Smooth muscle cell (in vitro differentiated cells): ENCODE measurements around the gene WASF2. TPM values are rescaled to one million over a fixed set of nuclear protein-coding genes. Genes with fewer than 3 reads are reported as not detected.

ENCODE experiments used
- DNase-seq: peaks from one replicate; lab custom pipeline; 2025; ENCODE audit not compliant: unreplicated experiment; lab: John Stamatoyannopoulos, UW
- H2AFZ ChIP-seq: fragments of 200-600 bp; sonication (generic); 2 replicates; pipeline ENCODE4 v1.6.0; 2016; ENCODE audit warnings: antibody characterized with exemption, low read depth, mild to moderate bottlenecking
- H3F3A ChIP-seq: fragments of 200-600 bp; sonication (generic); 2 replicates; pipeline ENCODE4 v1.6.0; 2017; ENCODE audit warnings: antibody characterized with exemption, low read depth
- H3K27ac ChIP-seq: fragments of 200-600 bp; sonication (generic); 2 replicates; pipeline ENCODE4 v1.5.1; 2016; ENCODE audit warnings: low read depth, mild to moderate bottlenecking
- H3K27me3 ChIP-seq: fragments of 200-600 bp; sonication (generic); 2 replicates; pipeline ENCODE4 v1.6.1; 2016; ENCODE audit warnings: low read depth, mild to moderate bottlenecking
- H3K36me3 ChIP-seq: fragments of 200-600 bp; sonication (generic); 2 replicates; pipeline ENCODE4 v1.5.1; 2016; ENCODE audit warnings: low read depth
- H3K4me1 ChIP-seq: fragments of 200-600 bp; sonication (generic); 2 replicates; pipeline ENCODE4 v1.5.1; 2016; ENCODE audit warnings: low read depth
- H3K4me2 ChIP-seq: fragments of 200-600 bp; sonication (generic); 2 replicates; pipeline ENCODE4 v1.6.0; 2016; ENCODE audit warnings: mild to moderate bottlenecking
- H3K4me3 ChIP-seq: fragments of 200-600 bp; sonication (generic); 2 replicates; pipeline ENCODE4 v1.5.1; 2016; ENCODE audit warnings: mild to moderate bottlenecking
- H3K79me2 ChIP-seq: fragments of 200-600 bp; sonication (generic); 2 replicates; pipeline ENCODE4 v1.6.0; 2016; ENCODE audit warnings: low read depth, mild to moderate bottlenecking
- H3K9ac ChIP-seq: fragments of 200-600 bp; sonication (generic); 2 replicates; pipeline ENCODE4 v1.6.0; 2016; ENCODE audit warnings: low read depth
- H3K9me3 ChIP-seq: fragments of 200-600 bp; sonication (generic); replicated peaks from 2 replicates; pipeline ENCODE4 v1.5.1; 2016; ENCODE audit warnings: low read depth
- H4K20me1 ChIP-seq: fragments of 200-600 bp; sonication (generic); 2 replicates; pipeline ENCODE4 v1.6.0; 2016; ENCODE audit warnings: low read depth
- CTCF ChIP-seq: fragments of 200-600 bp; sonication (generic); IDR thresholded peaks from 2 replicates; pipeline ENCODE4 v1.5.1; 2017; ENCODE audit warnings: borderline replicate concordance, mild to moderate bottlenecking, antibody characterized with exemption; ENCODE audit not compliant: insufficient read depth, poor library complexity, severe bottlenecking
- WGBS: methylation state at CpG from one replicate; pipeline ENCODE4 v1.1.7; 2016; ENCODE audit warnings: low lambda C conversion rate; 5-methylcytosine and 5-hydroxymethylcytosine counted together
- polyA plus RNA-seq: library from polyadenylated mRNA; unstranded; fragments of >200 nt; fragmentation: Nextera tagmentation; extraction: Ambion mirVana; gene quantifications from 2 replicates; pipeline ENCODE4 v1.2.1, GENCODE V29; 2016
- total RNA-seq: library from RNA; depleted of rRNA; stranded (reverse); fragments of >200 nt; gene quantifications from 2 replicates; pipeline ENCODE4 v1.2.3, GENCODE V29; 2014

The WASF2 gene
- total and polyA plus RNA-seq, 2 experiments from 2014 or later = 34.3 to 46.1 TPM

- no peak overlapping the region for H3K4me2 ChIP-seq
- peaks cover 8% of the 10 kb centered on the region for H3K79me2 ChIP-seq
- H2AFZ ChIP-seq = no peak overlapping the region
- no peaks in the 10 kb centered on the region for H3K36me3 ChIP-seq
- no peak overlapping the region for H3K4me3 ChIP-seq
- DNase-seq = no peak
- no peak overlapping the region for H3K9ac ChIP-seq
- 91% methylated on average over 10 of the region's 10 CpGs for WGBS
- no peak for TF ChIP-seq CTCF
- peaks cover 42% of the 10 kb centered on the region for H3K4me1 ChIP-seq
- peak overlapping the region; percentile 80 for H3K27ac ChIP-seq
- H4K20me1 ChIP-seq = peaks cover 24% of the 10 kb centered on the region
- H3F3A ChIP-seq = peaks cover 31% of the 10 kb centered on the region
- no peaks in the 10 kb centered on the region for H3K27me3 ChIP-seq
- H3K9me3 ChIP-seq = no peaks in the 10 kb centered on the region
These were observed 40.2 kb upstream of the WASF2 start for GRCh38 chr1:27530192-27530591.

- Histone ChIP-seq H3K4me2 (peak overlapping the region; percentile 90), H3K36me3 (no peaks in the 10 kb centered on the region), H3K27me3 (no peaks in the 10 kb centered on the region), H2AFZ (no peak overlapping the region), H3K27ac (peak overlapping the region; percentile 80), H3K4me1 (peaks cover 46% of the 10 kb centered on the region), H3K4me3 (no peak overlapping the region), H3K79me2 (peaks cover 3% of the 10 kb centered on the region), H3F3A (peaks cover 37% of the 10 kb centered on the region), H4K20me1 (peaks cover 19% of the 10 kb centered on the region), H3K9me3 (no peaks in the 10 kb centered on the region), H3K9ac (no peak overlapping the region)
- no peak for DNase-seq
- WGBS = 90% methylated on average over 5 of the region's 5 CpGs
- no peak for TF ChIP-seq CTCF
These were observed 39.7 kb upstream of the WASF2 start for GRCh38 chr1:27529704-27530018.

GRCh38 chr1:27528818-27529703 is 39.1 kb upstream of the WASF2 start:
- DNase-seq = no peak
- peak overlapping the region; percentile 72 for H3K9ac ChIP-seq
- no peak overlapping the region for H2AFZ ChIP-seq
- peaks cover 39% of the 10 kb centered on the region for H3F3A ChIP-seq
- peak overlapping the region; percentile 46 for H3K4me3 ChIP-seq
- H4K20me1 ChIP-seq = peaks cover 14% of the 10 kb centered on the region
- WGBS = 41% methylated on average over 13 of the region's 17 CpGs
- H3K36me3 ChIP-seq = no peaks in the 10 kb centered on the region
- peaks cover 46% of the 10 kb centered on the region for H3K4me1 ChIP-seq
- no peak for TF ChIP-seq CTCF
- no peaks in the 10 kb centered on the region for H3K79me2 ChIP-seq
- H3K27me3 ChIP-seq = no peaks in the 10 kb centered on the region
- H3K27ac ChIP-seq = peak overlapping the region; percentile 80
- no peaks in the 10 kb centered on the region for H3K9me3 ChIP-seq
- peak overlapping the region; percentile 90 for H3K4me2 ChIP-seq
